ENCODE results near the gene NPAS2. TPM values are rescaled to one million over a fixed set of nuclear protein-coding genes. Genes with fewer than 3 reads are reported as not detected.

NPAS2 gene
- total and polyA plus RNA-seq, 2 of the 8 experiments (the other 6 are each of a cell fraction or from before 2014, with no cell fraction given): 1.8 to 1.9 TPM

DNA sequence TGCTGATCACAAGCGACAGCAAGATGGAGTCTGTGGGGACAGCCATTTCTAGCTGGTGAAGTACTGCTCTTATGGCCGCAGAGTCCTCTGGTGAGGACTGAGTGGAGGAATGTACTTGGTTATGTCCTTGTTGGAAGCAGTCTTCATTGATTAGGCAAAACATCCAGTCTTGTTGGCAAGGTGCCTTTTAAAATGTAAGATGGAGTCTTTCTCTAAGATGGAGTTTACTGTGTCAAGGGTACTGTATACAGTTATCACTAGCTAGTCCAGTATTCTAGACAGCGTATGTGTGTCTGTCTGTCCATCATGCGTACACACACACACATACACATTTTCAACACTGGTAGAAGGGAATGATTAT is 74.8 kb downstream of the NPAS2 start:
- H3K9ac ChIP-seq (replicated peaks in 1 of 4; ENCODE audit: extremely low read depth in 1 of 4, low read depth in 3 of 4, low read length in 3 of 4): no peak overlapping the region
- no peak overlapping the region for H4K8ac ChIP-seq (ENCODE audit: extremely low read depth, insufficient read depth, low read length)
- peaks cover 0 to 6% (median 3%) of the 10 kb centered on the region in 4 experiments; a peak in 3 of 7 replicates for H3K4me1 ChIP-seq (replicated peaks in 1 of 4; ENCODE audit: control insufficient read depth in 3 of 4, insufficient read depth in 4 of 4, low read length in 3 of 4)
- no peak overlapping the region for H3K23ac ChIP-seq (ENCODE audit: insufficient read length)
- no peak overlapping the region for H2BK15ac ChIP-seq (ENCODE audit: low read length)
- H2AFZ ChIP-seq (ENCODE audit: low read length): no peak overlapping the region
- H3K23me2 ChIP-seq (ENCODE audit: low read depth, low read length): no peaks in the 10 kb centered on the region
- DNase-seq (ENCODE audit: low read depth in 1 of 2, low spot score in 2 of 2) (no peak), FAIRE-seq (no peak)
- ChIA-PET POLR2A (ENCODE audit: partially characterized antibody) (no interaction called here), CTCF (ENCODE audit: partially characterized antibody) (interaction anchor here (0.8 to 5.2 kb wide), 4 partner anchors 8 to 28 kb away, joined by 4 to 25 read pairs (median 4); no protein-coding TSS in a partner anchor)
- H3K27me3 ChIP-seq (replicated peaks in 1 of 4; ENCODE audit: control insufficient read depth in 3 of 4, extremely low read depth in 1 of 4, insufficient read depth in 3 of 4, low read length in 3 of 4): no peaks in the 10 kb centered on the region
- H3K56ac ChIP-seq (replicated peaks; ENCODE audit: insufficient read length, low read depth, low read length): no peak overlapping the region
- no peaks in the 10 kb centered on the region for H3K9me3 ChIP-seq (ENCODE audit: insufficient read depth in 2 of 2, low read depth in 1 of 2, low read length in 1 of 2)
- H3K4ac ChIP-seq (replicated peaks; ENCODE audit: insufficient read length, low read depth, low read length): no peak overlapping the region
- H2BK5ac ChIP-seq (ENCODE audit: low read depth, low read length): no peak overlapping the region
- no peak overlapping the region for H3K27ac ChIP-seq (ENCODE audit: low read depth, low read length)
- no peak for TF ChIP-seq TCF12 (IDR thresholded peaks at IDR 0.05; ENCODE audit: low read depth, low read length)
- no peak for TF ChIP-seq GTF2F1 (IDR thresholded peaks at IDR 0.05; ENCODE audit: borderline replicate concordance, low read depth, low read length)
- TF ChIP-seq MAFK (IDR thresholded peaks at IDR 0.05; ENCODE audit: low read depth, low read length): no peak
- H3K79me1 ChIP-seq (ENCODE audit: low read depth, low read length): no peaks in the 10 kb centered on the region
- no peak overlapping the region for H4K91ac ChIP-seq (replicated peaks; ENCODE audit: insufficient read length, low read length)
- WGBS, 2 experiments (ENCODE audit: extremely low coverage in 1 of 2, insufficient coverage in 1 of 2, insufficient read length in 1 of 2, insufficient replicate concordance in 2 of 2, low coverage in 1 of 2, low lambda C conversion rate in 2 of 2, missing lambda C conversion rate in 1 of 2): 87% methylated on average over 4 of the region's 4 CpGs; no CpG with 5 or more reads in 1 of the 2 experiments
- H2BK12ac ChIP-seq (ENCODE audit: low read depth, low read length): no peak overlapping the region
- no peak overlapping the region for H2BK120ac ChIP-seq (replicated peaks; ENCODE audit: low read depth, low read length)
- H3K36me3 ChIP-seq (ENCODE audit: control insufficient read depth in 2 of 4, insufficient read depth in 4 of 4, low read length in 3 of 4): no peaks in the 10 kb centered on the region
- no peaks in the 10 kb centered on the region for H3K79me2 ChIP-seq (ENCODE audit: control insufficient read depth in 1 of 2, insufficient read depth in 2 of 2, low read length in 2 of 2)
- H2BK20ac ChIP-seq (ENCODE audit: low read length): no peak overlapping the region
- H3K4me2 ChIP-seq (ENCODE audit: insufficient read depth in 1 of 2, low read depth in 2 of 2, low read length in 2 of 2): no peak overlapping the region
- H4K20me1 ChIP-seq (replicated peaks in 1 of 2; ENCODE audit: control insufficient read depth in 1 of 2, insufficient read depth in 2 of 2, low read length in 2 of 2): no peaks in the 10 kb centered on the region
- no peak overlapping the region for H2AK5ac ChIP-seq (ENCODE audit: low read depth, low read length)
- H3K4me3 ChIP-seq (ENCODE audit: extremely low read depth in 1 of 4, insufficient read depth in 2 of 4, low read depth in 3 of 4, low read length in 4 of 4): no peak overlapping the region
- H3K14ac ChIP-seq (ENCODE audit: insufficient read length): no peak overlapping the region
- H4K5ac ChIP-seq (ENCODE audit: insufficient read length, low read depth, low read length): no peak overlapping the region
- no peak overlapping the region for H3K18ac ChIP-seq (ENCODE audit: extremely low read depth, low read length)

Measured in H1 (cell line).